H1 (cell line): Measurements from ENCODE around the gene DUSP9. TPM values are rescaled to one million over a fixed set of nuclear protein-coding genes. Genes with fewer than 3 reads are reported as not detected.

ENCODE experiments used
- CTCF ChIA-PET: fragments of 300-600 bp; sonication (Branson Sonifier 250); formaldehyde crosslinking; loops from one replicate; lab custom pipeline; 2021; ENCODE audit not compliant: partially characterized antibody; lab: Charles Lee
- POLR2A ChIA-PET: fragments of 300-600 bp; sonication (Branson Sonifier 250); formaldehyde crosslinking; loops from one replicate; lab custom pipeline; 2021; ENCODE audit warnings: inconsistent platforms; ENCODE audit not compliant: partially characterized antibody; lab: Charles Lee
- DNase-seq, 2 experiments: peaks; one replicate each; pipeline versions ENCODE4 v3.0.0 to v3.0.0-alpha.2; 2010 to 2022; ENCODE audit warnings: low spot score in 2 of 2, low read depth in 1 of 2, mixed read lengths in 1 of 2
- FAIRE-seq: peaks from 2 replicates; lab custom pipeline; 2011; peaks lifted over from hg19 to GRCh38; lab: Jason Lieb, UNC
- H2AFZ ChIP-seq: 2 replicates; pipeline ENCODE4 v1.8.1; 2012; ENCODE audit warnings: low read length, inconsistent platforms
- H2AK5ac ChIP-seq: 2 replicates; pipeline ENCODE4 v1.6.1; 2013; ENCODE audit warnings: low read depth, low read length
- H2BK120ac ChIP-seq: replicated peaks from 2 replicates; pipeline ENCODE3; 2013; ENCODE audit warnings: low read depth, low read length, inconsistent platforms
- H2BK12ac ChIP-seq: 2 replicates; pipeline ENCODE4 v1.6.1; 2013; ENCODE audit warnings: low read depth, low read length
- H2BK15ac ChIP-seq: 2 replicates; pipeline ENCODE4 v1.6.1; 2013; ENCODE audit warnings: low read length
- H2BK20ac ChIP-seq: 2 replicates; pipeline ENCODE4 v1.6.1; 2013; ENCODE audit warnings: low read length
- H2BK5ac ChIP-seq: 2 replicates; pipeline ENCODE4 v1.6.1; 2013; ENCODE audit warnings: low read depth, low read length
- H3K14ac ChIP-seq: 2 replicates; pipeline ENCODE4 v1.6.1; 2013; ENCODE audit warnings: inconsistent platforms; ENCODE audit not compliant: insufficient read length
- H3K18ac ChIP-seq: 2 replicates; pipeline ENCODE4 v1.6.1; 2013; ENCODE audit warnings: low read length; ENCODE audit errors: extremely low read depth
- H3K23ac ChIP-seq: 2 replicates; pipeline ENCODE4 v1.6.1; 2013; ENCODE audit warnings: inconsistent platforms; ENCODE audit not compliant: insufficient read length
- H3K23me2 ChIP-seq: 2 replicates; pipeline ENCODE4 v1.6.1; 2013; ENCODE audit warnings: low read depth, low read length
- H3K27ac ChIP-seq: 2 replicates; pipeline ENCODE4 v1.6.1; 2011; ENCODE audit warnings: low read depth, low read length, inconsistent platforms
- H3K27me3 ChIP-seq, 4 experiments: replicated peaks in 1 of 4; 1 replicate in 1 of 4; 2 replicates in 3 of 4; pipeline versions ENCODE4 v1.6.1 to v1.8.1; 2011 to 2013; ENCODE audit warnings: low read length in 3 of 4, mild to moderate bottlenecking in 3 of 4, inconsistent platforms in 2 of 4, mixed read lengths in 2 of 4, moderate library complexity in 1 of 4; ENCODE audit not compliant: control insufficient read depth in 3 of 4, insufficient read depth in 3 of 4; ENCODE audit errors: extremely low read depth in 1 of 4
- H3K36me3 ChIP-seq, 4 experiments: 2 replicates each; pipeline versions ENCODE4 v1.6.1 to v1.8.1; 2011 to 2013; ENCODE audit warnings: mild to moderate bottlenecking in 4 of 4, low read length in 3 of 4, moderate library complexity in 2 of 4, control low read depth in 1 of 4, inconsistent platforms in 1 of 4; ENCODE audit not compliant: insufficient read depth in 4 of 4, control insufficient read depth in 2 of 4
- H3K4ac ChIP-seq: replicated peaks from 2 replicates; pipeline ENCODE3; 2013; ENCODE audit warnings: low read length, low read depth, mixed read lengths, inconsistent platforms; ENCODE audit not compliant: insufficient read length
- H3K4me1 ChIP-seq, 4 experiments: replicated peaks in 1 of 4; 1 replicate in 1 of 4; 2 replicates in 3 of 4; pipeline versions ENCODE4 v1.6.1 to v1.8.1; 2011 to 2013; ENCODE audit warnings: low read length in 3 of 4, inconsistent platforms in 2 of 4, mixed read lengths in 1 of 4; ENCODE audit not compliant: insufficient read depth in 4 of 4, control insufficient read depth in 3 of 4
- H3K4me2 ChIP-seq, 2 experiments: 2 replicates each; pipeline versions ENCODE4 v1.6.1 to v1.8.1; 2011 to 2013; ENCODE audit warnings: low read depth in 2 of 2, low read length in 2 of 2, control low read depth in 1 of 2, inconsistent platforms in 1 of 2, mild to moderate bottlenecking in 1 of 2; ENCODE audit not compliant: insufficient read depth in 1 of 2
- H3K4me3 ChIP-seq, 4 experiments: fragments of 200-600, 300-600 bp in 1 of 4; sonication (generic), shearing (Covaris generic), sonication (Bioruptor Twin) in 1 of 4; 2 replicates each; pipeline versions ENCODE4 v1.5.1 to v1.8.1; 2011 to 2016; ENCODE audit warnings: low read length in 4 of 4, low read depth in 3 of 4, control low read depth in 2 of 4, inconsistent platforms in 2 of 4, mild to moderate bottlenecking in 2 of 4, mixed read lengths in 1 of 4, moderate library complexity in 1 of 4; ENCODE audit not compliant: insufficient read depth in 2 of 4; ENCODE audit errors: extremely low read depth in 1 of 4
- H3K56ac ChIP-seq: replicated peaks from 2 replicates; pipeline ENCODE3; 2013; ENCODE audit warnings: low read depth, mild to moderate bottlenecking, mixed read lengths, low read length, inconsistent platforms; ENCODE audit not compliant: insufficient read length
- H3K79me1 ChIP-seq: 2 replicates; pipeline ENCODE4 v1.6.1; 2013; ENCODE audit warnings: low read depth, low read length, control low read depth
- H3K79me2 ChIP-seq, 2 experiments: 2 replicates each; pipeline versions ENCODE4 v1.6.1 to v1.8.1; 2012 to 2013; ENCODE audit warnings: low read length in 2 of 2, mild to moderate bottlenecking in 2 of 2, inconsistent platforms in 1 of 2; ENCODE audit not compliant: insufficient read depth in 2 of 2, control insufficient read depth in 1 of 2
- H3K9ac ChIP-seq, 4 experiments: replicated peaks in 1 of 4; 1 replicate in 1 of 4; 2 replicates in 3 of 4; pipeline versions ENCODE4 v1.6.1 to v1.8.1; 2011 to 2013; ENCODE audit warnings: low read depth in 3 of 4, low read length in 3 of 4, control low read depth in 2 of 4, mild to moderate bottlenecking in 2 of 4, moderate library complexity in 2 of 4, inconsistent platforms in 1 of 4; ENCODE audit errors: extremely low read depth in 1 of 4
- H3K9me3 ChIP-seq, 2 experiments: 2 replicates each; pipeline versions ENCODE4 v1.6.1 to v1.8.1; 2012 to 2013; ENCODE audit warnings: mild to moderate bottlenecking in 2 of 2, moderate library complexity in 2 of 2, control low read depth in 1 of 2, inconsistent platforms in 1 of 2, low read depth in 1 of 2, low read length in 1 of 2, mixed read lengths in 1 of 2; ENCODE audit not compliant: insufficient read depth in 2 of 2
- H4K20me1 ChIP-seq, 2 experiments: replicated peaks in 1 of 2; 2 replicates each; pipeline versions ENCODE3 to v1.8.1; 2011 to 2013; ENCODE audit warnings: inconsistent platforms in 2 of 2, low read length in 2 of 2, mild to moderate bottlenecking in 1 of 2; ENCODE audit not compliant: insufficient read depth in 2 of 2, control insufficient read depth in 1 of 2
- H4K5ac ChIP-seq: 2 replicates; pipeline ENCODE4 v1.6.1; 2013; ENCODE audit warnings: low read length, low read depth, mixed read lengths, inconsistent platforms; ENCODE audit not compliant: insufficient read length
- H4K8ac ChIP-seq: 2 replicates; pipeline ENCODE4 v1.8.0; 2013; ENCODE audit warnings: mild to moderate bottlenecking, moderate library complexity, low read length, inconsistent platforms; ENCODE audit not compliant: insufficient read depth; ENCODE audit errors: extremely low read depth
- H4K91ac ChIP-seq: replicated peaks from 2 replicates; pipeline ENCODE3; 2013; ENCODE audit warnings: low read length, mixed read lengths, inconsistent platforms; ENCODE audit not compliant: insufficient read length
- CEBPB ChIP-seq: IDR thresholded peaks from 2 replicates; pipeline ENCODE4 v1.6.1; 2012; ENCODE audit warnings: low read depth, low read length
- EGR1 ChIP-seq: IDR thresholded peaks from 2 replicates; pipeline ENCODE4 v1.6.1; 2011; ENCODE audit warnings: low read depth, low read length, borderline replicate concordance
- NANOG ChIP-seq: IDR thresholded peaks from 2 replicates; pipeline ENCODE4 v1.6.1; 2011; ENCODE audit warnings: low read length, low read depth, mild to moderate bottlenecking, inconsistent platforms; ENCODE audit not compliant: insufficient read depth, poor library complexity, severe bottlenecking
- NRF1 ChIP-seq: IDR thresholded peaks from 2 replicates; pipeline ENCODE4 v1.6.1; 2011; ENCODE audit warnings: mild to moderate bottlenecking, low read depth, low read length, improper control_type of control experiment
- POLR2A ChIP-seq, 2 experiments: IDR thresholded peaks; 1 replicate in 1 of 2; 2 replicates in 1 of 2; pipeline ENCODE4 v1.6.1; 2011; ENCODE audit warnings: low read depth in 2 of 2, low read length in 2 of 2, mild to moderate bottlenecking in 2 of 2; ENCODE audit errors: control extremely low read depth in 1 of 2
- POU5F1 ChIP-seq: IDR thresholded peaks from 2 replicates; pipeline ENCODE4 v1.6.1; 2011; ENCODE audit warnings: low read depth, mild to moderate bottlenecking, low read length, moderate library complexity
- WGBS, 2 experiments: shearing (Covaris generic) in 1 of 2; methylation state at CpG; one replicate each; pipeline versions ENCODE4 v1.1.6 to v1.1.7; 2013 to 2015; ENCODE audit warnings: low lambda C conversion rate in 2 of 2, mixed read lengths in 2 of 2, inconsistent platforms in 1 of 2, low coverage in 1 of 2, missing lambda C conversion rate in 1 of 2; ENCODE audit not compliant: insufficient replicate concordance in 2 of 2, insufficient coverage in 1 of 2, insufficient read length in 1 of 2; ENCODE audit errors: extremely low coverage in 1 of 2, missing lambda C conversion rate in 1 of 2; 5-methylcytosine and 5-hydroxymethylcytosine counted together
- polyA plus RNA-seq, 7 experiments: library from polyadenylated mRNA; depleted of rRNA in 3 of 7; stranded (reverse) in 5 of 7; unstranded in 2 of 7; fragments of >200 nt in 5 of 7; fragments of 200-250 nt in 2 of 7; gene quantifications; 1 replicate in 5 of 7; 2 replicates in 1 of 7; 4 replicates in 1 of 7; pipeline versions ENCODE4 v1.2.1 to v1.2.3, GENCODE V29; 2011 to 2013; ENCODE audit warnings: missing spikeins in 2 of 7, mixed read lengths in 2 of 7
- total RNA-seq: library from RNA; stranded (reverse); fragmentation: NEBNext Ultra II Directional; extraction: Animal tissue kit (Norgen Biotek cat#: 25700); gene quantifications from 2 replicates; pipeline ENCODE4 v1.2.1, GENCODE V29; 2021

DUSP9 gene
- total and polyA plus RNA-seq, 2 of the 8 experiments (the other 6 are each of a cell fraction or from before 2014, with no cell fraction given), result 0.80 to 1.1 TPM

GRCh38 chrX:153696100-153696499 is 49.1 kb downstream of the DUSP9 start:
- FAIRE-seq (no peak), DNase-seq (no peak)
- no peak overlapping the region for H3K9ac ChIP-seq
- no peaks in the 10 kb centered on the region for H3K9me3 ChIP-seq
- no peak overlapping the region for H3K27ac ChIP-seq
- peaks cover 0 to 35% (median 12%) of the 10 kb centered on the region in 4 experiments; a peak in 6 of 8 replicates for H3K36me3 ChIP-seq
- H3K4me2 ChIP-seq, result no peak overlapping the region
- H3K23ac ChIP-seq, result no peak overlapping the region
- TF ChIP-seq POU5F1 (no peak), CEBPB (no peak), EGR1 (no peak), NRF1 (no peak), POLR2A (IDR thresholded peaks at IDR 0.05; ENCODE audit: control extremely low read depth in 1 of 2, low read depth in 2 of 2, low read length in 2 of 2) (no peak), NANOG (no peak)
- POLR2A ChIA-PET, result interaction anchor here (0.8 to 1.9 kb wide), 5 partner anchors 8 to 127 kb away, joined by 3 to 6 read pairs (median 3); no protein-coding TSS in a partner anchor
- H3K79me2 ChIP-seq, result no peaks in the 10 kb centered on the region
- H3K79me1 ChIP-seq, result no peaks in the 10 kb centered on the region
- H2BK20ac ChIP-seq, result no peak overlapping the region
- no peak overlapping the region for H2BK5ac ChIP-seq
- no peak overlapping the region for H3K18ac ChIP-seq
- no peak overlapping the region for H3K4ac ChIP-seq
- no peak overlapping the region for H2BK12ac ChIP-seq
- H3K4me3 ChIP-seq, result no peak overlapping the region
- H2BK120ac ChIP-seq, result no peak overlapping the region
- no peak overlapping the region for H4K8ac ChIP-seq
- no peak overlapping the region for H2BK15ac ChIP-seq
- H3K23me2 ChIP-seq, result no peaks in the 10 kb centered on the region
- H2AFZ ChIP-seq, result no peak overlapping the region
- CTCF ChIA-PET, result interaction anchor here (1.1 to 2.3 kb wide), 3 partner anchors 9 to 11 kb away, joined by 3 to 10 read pairs (median 3); partner anchors contain the start of gene SLC6A8
- peaks cover 0 to 2% of the 10 kb centered on the region in 2 experiments for H4K20me1 ChIP-seq
- H3K4me1 ChIP-seq, result no peaks in the 10 kb centered on the region; a peak in 1 of 7 replicates
- no peak overlapping the region for H3K56ac ChIP-seq
- H3K27me3 ChIP-seq, result no peaks in the 10 kb centered on the region
- H4K5ac ChIP-seq, result no peak overlapping the region
- no peak overlapping the region for H2AK5ac ChIP-seq
- H4K91ac ChIP-seq, result no peak overlapping the region
- no peak overlapping the region for H3K14ac ChIP-seq
- 82% methylated on average over 7 of the region's 15 CpGs; no CpG with 5 or more reads in 1 of the 2 experiments for WGBS, 2 experiments
